Fibroblast of pulmonary artery (primary cell): ENCODE results near the gene PRDM13.

Experiments used
- DNase-seq: peaks from one replicate; pipeline ENCODE4 v3.0.0-alpha.2; 2010; ENCODE audit warnings: low read depth
- H3K4me3 ChIP-seq: replicated peaks from 2 replicates; pipeline ENCODE4 v1.5.1; 2011; ENCODE audit warnings: low read depth, mild to moderate bottlenecking, control low read depth, low read length, moderate library complexity
- TF ChIP-seq, protein P1 (sequence below): IDR thresholded peaks from 2 replicates; pipeline ENCODE4 v1.5.1; 2011; ENCODE audit warnings: mild to moderate bottlenecking, control low read depth, low read length, inconsistent platforms; ENCODE audit errors: missing control alignments

PRDM13 gene

DNA sequence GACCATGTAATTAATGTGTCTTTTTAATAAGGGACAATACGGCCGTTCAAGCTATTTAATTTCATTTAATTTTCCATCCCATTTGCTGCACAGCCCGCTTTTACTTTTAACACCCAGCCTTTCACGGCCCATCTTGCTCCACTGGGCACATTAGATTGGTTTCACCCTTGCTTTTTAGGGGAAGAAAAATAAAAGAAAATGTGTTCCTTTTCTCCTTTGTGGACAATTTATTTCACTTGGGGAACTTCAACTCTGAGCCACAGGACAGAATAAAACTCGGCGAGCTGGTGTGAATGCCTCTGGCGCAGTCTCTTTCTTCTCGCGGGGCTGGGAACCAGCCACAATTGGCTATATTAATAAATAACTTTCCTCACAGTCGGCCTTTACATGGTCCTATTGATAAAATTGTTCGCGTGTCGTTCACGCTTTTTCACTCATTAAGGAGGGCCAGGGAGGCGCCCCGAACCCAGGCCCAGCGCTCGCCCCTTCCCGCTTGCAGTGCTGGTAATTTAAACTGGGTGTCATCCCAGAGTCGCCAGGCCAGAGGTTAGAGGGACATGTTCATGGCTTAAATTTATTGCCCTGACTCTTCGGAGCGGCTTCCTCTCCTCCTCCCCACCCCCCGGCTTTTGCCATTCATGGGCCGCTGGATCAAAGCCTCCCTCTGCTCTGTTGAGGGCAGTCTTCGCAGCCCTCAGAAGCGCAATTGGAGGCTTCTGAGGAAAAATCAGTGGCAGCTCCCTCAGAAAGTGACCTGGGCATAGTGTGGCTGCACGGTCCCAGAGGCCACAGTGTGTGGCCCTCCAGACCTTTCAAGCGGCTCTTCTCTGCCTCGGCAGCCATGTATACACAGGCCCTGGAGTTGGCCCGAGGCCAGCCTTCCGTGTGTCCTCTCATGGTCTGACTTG is 2.2 kb upstream of the PRDM13 start:
- TF ChIP-seq, protein P1, sequence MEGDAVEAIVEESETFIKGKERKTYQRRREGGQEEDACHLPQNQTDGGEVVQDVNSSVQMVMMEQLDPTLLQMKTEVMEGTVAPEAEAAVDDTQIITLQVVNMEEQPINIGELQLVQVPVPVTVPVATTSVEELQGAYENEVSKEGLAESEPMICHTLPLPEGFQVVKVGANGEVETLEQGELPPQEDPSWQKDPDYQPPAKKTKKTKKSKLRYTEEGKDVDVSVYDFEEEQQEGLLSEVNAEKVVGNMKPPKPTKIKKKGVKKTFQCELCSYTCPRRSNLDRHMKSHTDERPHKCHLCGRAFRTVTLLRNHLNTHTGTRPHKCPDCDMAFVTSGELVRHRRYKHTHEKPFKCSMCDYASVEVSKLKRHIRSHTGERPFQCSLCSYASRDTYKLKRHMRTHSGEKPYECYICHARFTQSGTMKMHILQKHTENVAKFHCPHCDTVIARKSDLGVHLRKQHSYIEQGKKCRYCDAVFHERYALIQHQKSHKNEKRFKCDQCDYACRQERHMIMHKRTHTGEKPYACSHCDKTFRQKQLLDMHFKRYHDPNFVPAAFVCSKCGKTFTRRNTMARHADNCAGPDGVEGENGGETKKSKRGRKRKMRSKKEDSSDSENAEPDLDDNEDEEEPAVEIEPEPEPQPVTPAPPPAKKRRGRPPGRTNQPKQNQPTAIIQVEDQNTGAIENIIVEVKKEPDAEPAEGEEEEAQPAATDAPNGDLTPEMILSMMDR: no peak
- no peak overlapping the region for H3K4me3 ChIP-seq

DNA sequence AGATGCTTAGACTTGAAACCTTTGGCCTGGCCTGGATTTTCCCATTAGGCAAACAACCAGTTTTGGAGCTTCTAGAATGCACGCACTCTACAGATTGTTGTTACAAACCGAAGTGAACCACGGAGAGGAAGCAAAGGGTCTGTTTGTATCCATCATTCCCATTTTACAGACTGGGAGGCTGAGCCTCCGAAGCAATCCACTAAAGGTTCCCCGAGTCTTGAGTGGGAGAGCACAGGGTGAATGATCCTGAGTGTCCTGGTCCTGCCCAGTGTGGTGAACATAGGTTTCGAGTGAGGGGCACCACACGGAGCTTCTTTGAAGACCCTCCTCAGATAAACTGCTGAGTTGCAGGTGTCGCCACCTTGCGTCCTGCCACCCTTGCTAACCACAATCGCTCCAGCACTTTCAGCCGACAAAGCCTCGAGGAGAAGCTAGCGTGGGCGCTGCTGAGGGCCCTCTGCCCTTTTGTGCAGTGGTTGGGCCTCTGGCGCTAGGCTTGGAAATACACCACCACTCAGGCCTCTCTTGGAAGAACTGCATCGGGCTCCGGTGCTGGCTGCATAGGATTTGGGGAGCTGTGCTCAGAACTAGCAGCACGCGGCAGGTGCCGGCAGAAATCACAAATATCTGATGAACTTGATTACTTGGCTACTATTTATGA is 1.4 kb upstream of the PRDM13 start:
- no peak overlapping the region for H3K4me3 ChIP-seq
- TF ChIP-seq, protein P1: no peak
- no peak for DNase-seq

More for the DNA sequence above, 2.2 kb upstream of the PRDM13 start:
- no peak for DNase-seq

DNA sequence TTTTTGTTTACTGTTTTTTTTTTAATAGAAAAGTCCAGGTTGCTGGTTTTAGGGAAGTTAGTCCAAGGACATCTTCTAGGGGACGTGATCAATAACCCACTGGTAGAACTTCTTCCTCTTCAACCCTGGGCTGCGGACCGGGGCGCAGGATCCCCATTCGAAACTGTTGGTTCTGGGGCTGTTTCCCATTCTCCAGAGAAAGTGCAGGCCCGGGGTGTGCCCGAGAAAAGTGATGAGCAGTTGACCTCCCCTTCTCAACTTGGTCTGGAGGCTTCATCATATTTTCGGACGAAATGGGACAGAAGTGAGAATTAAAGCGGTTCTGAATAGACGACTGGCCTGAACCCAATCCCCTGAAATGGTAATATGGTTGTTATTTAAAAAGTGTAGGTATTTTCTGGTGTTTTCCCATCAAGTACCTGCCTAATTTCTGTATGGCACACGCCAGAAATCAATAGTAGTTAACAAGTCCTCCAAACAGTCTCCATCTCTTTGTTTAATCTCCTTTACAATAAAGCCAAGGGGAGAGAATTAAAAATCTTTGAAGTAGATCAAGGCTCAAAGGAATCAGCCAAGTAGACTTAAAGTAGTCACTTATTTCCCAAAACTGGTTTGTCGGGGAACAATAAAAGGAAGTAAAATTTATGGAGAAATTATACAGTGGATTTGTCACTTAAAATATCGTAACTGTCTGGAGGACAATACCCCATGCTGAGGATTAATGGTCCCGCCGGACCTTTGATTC is 550 bp upstream of the PRDM13 start:
- no peak for DNase-seq
- no peak overlapping the region for H3K4me3 ChIP-seq
- TF ChIP-seq, protein P1: no peak

DNA sequence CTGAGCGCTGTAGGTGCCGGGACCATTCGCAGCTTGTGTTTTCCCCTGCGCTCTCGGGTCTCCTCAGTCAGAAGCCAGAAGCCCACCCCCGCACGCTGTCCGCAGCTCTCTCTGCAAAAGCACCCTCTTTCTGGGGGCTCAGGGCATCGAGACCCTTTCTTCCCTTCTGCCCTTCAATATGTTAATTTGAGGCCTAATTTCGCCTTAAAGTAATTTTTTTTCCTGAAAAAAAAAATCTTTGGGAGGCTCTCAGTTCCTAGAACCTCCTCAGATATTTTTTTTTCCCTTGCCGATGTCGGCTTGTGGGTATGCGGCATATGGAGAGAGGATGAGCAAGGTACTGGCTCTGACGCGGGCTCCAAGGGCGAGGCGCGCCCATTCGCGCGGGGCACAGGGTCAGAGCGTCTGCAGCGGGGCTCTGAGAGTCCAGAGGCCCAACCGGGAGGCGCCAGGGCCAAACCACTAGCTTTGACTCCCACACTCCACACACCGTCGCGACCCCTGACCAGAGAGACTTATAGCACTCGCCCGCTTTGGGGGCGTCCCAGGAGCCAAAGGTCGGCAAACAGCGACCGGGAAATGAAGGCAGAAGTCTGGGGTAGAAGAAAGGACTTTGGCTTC is 893 bp downstream of the PRDM13 start:
- TF ChIP-seq, protein P1: no peak
- no peak for DNase-seq
- no peak overlapping the region for H3K4me3 ChIP-seq

DNA sequence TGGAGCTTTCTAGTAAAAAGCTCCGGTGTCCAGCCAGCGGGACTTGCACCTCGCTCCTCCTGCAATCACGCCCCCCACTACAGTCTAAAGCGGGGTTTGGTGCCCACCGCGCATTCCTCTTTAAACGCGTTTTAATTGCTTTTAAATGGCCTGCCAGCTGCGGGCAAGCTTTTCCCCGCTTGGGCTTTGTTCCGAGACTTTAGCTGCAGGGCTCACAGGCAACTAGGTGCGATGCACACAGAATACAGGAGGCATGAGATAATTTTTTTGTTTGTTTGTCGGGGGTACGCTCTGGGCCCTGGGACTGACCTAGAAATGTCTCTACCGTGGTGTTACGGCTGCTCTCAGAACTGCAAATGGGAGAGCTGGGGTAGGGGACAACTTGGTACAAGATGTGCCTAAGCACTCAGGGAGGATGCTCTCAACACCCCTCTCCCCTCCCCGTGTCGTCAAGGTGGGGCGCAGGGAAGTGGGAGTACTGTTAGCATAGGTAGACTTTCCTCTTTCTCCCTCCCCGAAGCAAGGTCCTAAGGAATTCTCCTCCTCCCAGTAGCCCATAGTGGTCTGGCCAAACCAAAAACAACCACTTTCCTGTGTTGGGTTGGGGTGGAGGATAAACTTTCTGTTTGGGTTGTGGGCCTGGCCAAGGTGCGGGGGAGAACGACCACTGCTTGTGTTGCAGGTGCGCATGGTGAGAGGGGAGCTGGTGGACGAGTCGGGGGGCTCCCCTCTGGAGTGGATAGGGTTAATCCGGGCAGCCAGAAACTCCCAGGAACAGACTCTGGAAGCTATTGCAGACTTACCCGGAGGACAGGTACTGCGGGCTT is 1.6 kb downstream of the PRDM13 start:
- no peak overlapping the region for H3K4me3 ChIP-seq
- DNase-seq: no peak
- TF ChIP-seq, protein P1: no peak
